ENCODE results near the gene TEX2.
A peak's percentile ranks its signal among the peaks of the same experiment; 100 is the strongest.
"Not testable (repeated sequence)": the region's sequence is repeated elsewhere in the genome, so short reads cannot be mapped to it uniquely, and the experiment has no call there.

Gene TEX2

DNA sequence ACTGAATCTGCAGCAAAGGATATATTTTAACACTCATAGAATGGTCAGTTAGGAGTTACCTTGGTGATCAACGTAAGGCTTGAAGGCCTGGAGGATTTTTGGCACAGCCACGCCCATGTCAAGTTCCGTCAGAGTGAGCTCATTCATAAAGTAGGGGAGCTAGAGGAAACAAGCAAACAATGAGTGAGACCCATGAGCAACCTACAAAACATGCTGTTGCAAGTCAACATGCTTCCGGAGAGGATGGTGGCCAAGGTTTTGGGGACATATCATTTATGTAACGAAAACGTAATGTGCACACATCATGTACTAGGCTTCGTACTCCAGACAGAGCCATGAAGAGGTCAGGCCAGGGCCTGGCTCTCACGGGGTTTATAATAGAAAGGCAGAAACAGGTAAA is 92.0 kb downstream of the TEX2 start:
- DNase-seq: no peak
- H3K9me3 Mint-ChIP-seq: no peaks in the 10 kb centered on the region

DNA sequence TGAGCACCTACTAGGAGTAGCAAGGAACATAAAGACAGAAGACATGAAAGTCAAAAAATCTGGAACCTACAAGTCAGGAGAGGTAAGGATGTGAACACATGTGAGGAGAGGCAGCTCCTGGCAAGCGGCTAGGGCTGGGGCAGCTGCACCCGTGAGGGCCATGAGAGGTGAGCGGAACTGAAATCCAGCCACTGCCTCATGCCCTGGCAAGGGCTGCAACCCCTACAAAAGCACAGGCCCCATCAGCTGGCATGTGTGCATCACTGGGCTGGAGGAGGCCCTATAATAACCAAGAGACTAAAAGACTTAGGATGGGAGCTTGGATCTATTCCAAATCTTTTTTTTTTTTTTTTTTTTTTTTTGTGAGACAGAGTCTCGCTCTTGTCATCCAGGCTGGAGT is 92.8 kb downstream of the TEX2 start:
- ATAC-seq (replicated peaks) (no peak), DNase-seq (no peak)
- Mint-ChIP-seq H3K27ac (no peak overlapping the region), H3K4me3 (no peak overlapping the region), H3K36me3 (ENCODE audit: insufficient read depth) (peaks cover 21% of the 10 kb centered on the region), H3K4me1 (ENCODE audit: low read depth in 2 of 2) (no peaks in the 10 kb centered on the region), H3K9me3 (no peaks in the 10 kb centered on the region), H3K27me3 (no peaks in the 10 kb centered on the region)

More for the DNA sequence above, 92.0 kb downstream of the TEX2 start:
- Mint-ChIP-seq H3K4me1 (ENCODE audit: low read depth in 2 of 2) (no peaks in the 10 kb centered on the region), H3K27ac (no peak overlapping the region), H3K4me3 (no peak overlapping the region), H3K36me3 (ENCODE audit: insufficient read depth) (peaks cover 21% of the 10 kb centered on the region), H3K27me3 (no peaks in the 10 kb centered on the region)
- ATAC-seq (replicated peaks): no peak

DNA sequence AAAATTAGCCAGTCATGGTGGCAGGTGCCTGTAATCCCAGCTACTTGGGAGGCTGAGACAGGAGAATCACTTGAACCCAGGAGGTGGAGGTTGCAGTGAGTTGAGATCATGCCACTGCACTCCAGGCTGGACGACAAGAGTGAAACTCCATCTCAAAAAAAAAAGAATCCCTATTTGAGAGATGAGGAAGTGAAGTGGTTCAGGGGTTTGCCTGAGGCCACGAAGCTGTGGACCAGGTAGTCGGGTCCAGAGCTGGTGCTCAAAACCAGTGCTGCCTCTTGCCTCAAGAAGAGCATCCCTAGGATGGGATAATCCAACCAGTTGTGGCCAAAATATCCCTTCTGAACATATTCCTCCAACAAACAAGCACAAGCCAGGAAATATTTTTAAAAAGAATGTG is 95.4 kb downstream of the TEX2 start:
- not testable (repeated sequence) for H3K27me3 Mint-ChIP-seq; H3K4me1 Mint-ChIP-seq (ENCODE audit: low read depth in 2 of 2); ATAC-seq (replicated peaks); H3K9me3 Mint-ChIP-seq; DNase-seq; H3K27ac Mint-ChIP-seq; H3K4me3 Mint-ChIP-seq
- H3K36me3 Mint-ChIP-seq (ENCODE audit: insufficient read depth): peaks cover 20% of the 10 kb centered on the region

DNA sequence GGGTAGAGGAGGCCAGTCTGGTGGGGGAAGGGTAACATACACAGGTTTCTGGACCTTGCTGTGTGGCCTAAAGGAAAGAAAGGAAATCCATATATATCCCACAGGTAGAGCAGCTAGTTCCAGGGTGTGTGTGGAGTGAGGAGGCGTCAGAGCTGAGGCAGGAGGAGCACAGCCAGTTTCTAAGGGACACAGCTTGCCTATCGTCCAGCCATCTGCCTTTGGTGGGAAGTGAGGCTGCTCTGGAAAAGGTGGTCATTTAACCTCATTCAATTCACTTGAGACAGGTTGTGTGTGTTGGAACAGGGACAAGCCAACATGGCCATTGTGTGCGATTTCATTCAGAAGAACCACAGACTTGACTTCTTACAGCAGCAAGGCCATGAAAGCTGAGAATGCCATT is 96.2 kb downstream of the TEX2 start:
- ATAC-seq (replicated peaks) (no peak), DNase-seq (no peak)
- H3K36me3 Mint-ChIP-seq (ENCODE audit: insufficient read depth): peaks cover 15% of the 10 kb centered on the region
- H3K4me1 Mint-ChIP-seq (ENCODE audit: low read depth in 2 of 2): no peaks in the 10 kb centered on the region
- no peak overlapping the region for H3K4me3 Mint-ChIP-seq
- no peaks in the 10 kb centered on the region for H3K27me3 Mint-ChIP-seq
- H3K27ac Mint-ChIP-seq: no peak overlapping the region
- H3K9me3 Mint-ChIP-seq: no peaks in the 10 kb centered on the region

DNA sequence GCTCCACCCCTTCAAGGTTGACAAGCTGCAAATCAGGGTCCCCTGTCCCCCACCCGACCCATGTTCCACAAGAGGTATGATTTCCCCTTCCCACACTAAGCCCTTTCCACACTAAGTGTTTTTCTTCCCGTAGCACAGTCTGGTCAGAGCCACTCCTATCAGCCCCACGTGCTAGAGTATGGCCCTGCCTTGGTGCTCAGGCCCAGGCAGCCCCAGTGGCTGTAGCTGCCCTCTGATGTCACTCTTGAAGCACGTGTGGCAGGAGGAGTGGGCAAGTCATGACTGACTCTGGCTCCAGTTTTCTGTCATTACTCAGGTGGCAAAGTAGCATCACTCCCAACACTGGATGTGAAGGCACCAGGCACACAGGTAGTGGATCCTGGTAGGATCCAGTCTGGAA is 97.7 kb downstream of the TEX2 start:
- no peak for DNase-seq
- Mint-ChIP-seq H3K27ac (no peak overlapping the region), H3K36me3 (ENCODE audit: insufficient read depth) (peaks cover 9% of the 10 kb centered on the region), H3K4me3 (no peak overlapping the region), H3K27me3 (no peaks in the 10 kb centered on the region), H3K4me1 (ENCODE audit: low read depth in 2 of 2) (no peaks in the 10 kb centered on the region), H3K9me3 (no peaks in the 10 kb centered on the region)
- no peak for ATAC-seq (replicated peaks)

DNA sequence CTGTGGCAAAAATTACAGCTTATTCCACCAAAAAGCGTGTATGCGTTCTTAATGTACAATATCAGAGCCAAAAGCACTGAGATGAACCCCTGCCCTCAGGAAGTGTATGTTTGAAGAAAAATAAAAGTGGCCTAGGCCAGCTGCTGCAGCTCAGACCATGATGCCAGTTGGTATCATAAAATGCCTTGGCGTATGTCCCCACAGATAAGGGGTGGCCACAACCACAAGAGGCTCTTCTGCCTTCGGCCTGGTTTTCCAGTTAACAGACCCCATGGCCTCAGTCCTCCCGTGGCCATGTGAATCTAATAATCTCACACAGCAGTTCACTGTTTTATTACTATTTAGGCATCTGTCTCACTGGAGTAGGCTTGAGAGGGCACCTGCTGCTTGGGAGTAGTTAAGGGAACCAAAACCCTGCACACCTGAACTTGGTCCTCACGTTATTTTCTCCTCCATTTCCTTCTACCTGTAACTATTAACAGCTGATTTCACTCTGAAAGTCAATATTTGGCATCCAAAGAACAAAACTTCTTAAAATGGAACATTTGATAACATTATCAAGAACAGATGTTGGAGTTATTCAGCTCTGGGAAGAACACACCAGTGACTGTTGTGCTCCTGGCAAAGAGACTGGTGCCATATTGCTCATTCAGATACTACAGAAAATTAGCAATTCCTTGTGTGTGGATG is 98.3 kb downstream of the TEX2 start:
- H3K36me3 Mint-ChIP-seq (ENCODE audit: insufficient read depth): peaks cover 5% of the 10 kb centered on the region
- ATAC-seq (replicated peaks) (no peak), DNase-seq (no peak)
- no peaks in the 10 kb centered on the region for H3K9me3 Mint-ChIP-seq
- H3K4me3 Mint-ChIP-seq: no peak overlapping the region
- H3K4me1 Mint-ChIP-seq (ENCODE audit: low read depth in 2 of 2): no peaks in the 10 kb centered on the region
- no peaks in the 10 kb centered on the region for H3K27me3 Mint-ChIP-seq
- no peak overlapping the region for H3K27ac Mint-ChIP-seq

DNA sequence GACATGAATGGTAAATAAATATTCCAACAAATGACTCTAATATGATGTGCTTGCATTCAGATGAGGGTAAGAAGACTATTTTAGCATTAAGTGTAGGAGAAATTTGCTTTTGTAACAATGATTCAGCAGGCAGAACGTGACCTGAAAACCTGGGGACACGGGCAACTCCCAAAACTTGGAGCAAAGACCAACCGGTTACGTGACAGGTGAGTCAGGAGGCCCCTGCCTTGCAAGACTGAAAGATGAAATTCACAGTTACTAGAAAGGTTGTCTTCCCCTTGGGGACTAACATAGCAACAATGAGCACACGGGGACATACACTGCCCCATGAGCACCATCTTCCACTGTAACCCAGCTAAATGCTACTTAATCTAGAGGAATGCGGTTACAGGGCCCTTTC is 99.6 kb downstream of the TEX2 start:
- DNase-seq (no peak), ATAC-seq (replicated peaks) (no peak)
- Mint-ChIP-seq H3K9me3 (no peaks in the 10 kb centered on the region), H3K36me3 (ENCODE audit: insufficient read depth) (no peaks in the 10 kb centered on the region), H3K27me3 (no peaks in the 10 kb centered on the region), H3K4me3 (no peak overlapping the region), H3K27ac (peak overlapping the region in 1 of 2 donors; percentile 49), H3K4me1 (ENCODE audit: low read depth in 2 of 2) (no peaks in the 10 kb centered on the region)

DNA sequence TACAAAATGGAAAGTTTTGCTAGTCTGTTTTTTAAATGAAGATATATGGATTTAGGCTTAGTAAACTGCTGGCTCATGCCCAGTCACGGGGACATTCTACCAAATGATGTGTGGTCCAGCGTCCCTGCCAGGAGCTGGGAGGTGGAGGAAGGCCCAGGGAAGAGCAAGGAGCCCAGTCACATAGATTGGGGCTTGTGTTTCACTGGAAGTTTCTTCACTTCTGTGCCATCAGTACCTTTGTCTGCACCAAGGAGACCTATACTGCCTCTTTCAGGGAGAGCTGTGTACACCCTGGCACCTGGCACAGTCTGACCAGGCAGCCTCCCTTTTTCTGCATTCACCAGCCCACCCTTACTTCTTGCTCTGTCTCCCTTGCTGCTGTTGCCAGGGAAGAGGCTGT is 100.5 kb downstream of the TEX2 start:
- Mint-ChIP-seq H3K4me3 (no peak overlapping the region), H3K36me3 (ENCODE audit: insufficient read depth) (no peaks in the 10 kb centered on the region), H3K27me3 (no peaks in the 10 kb centered on the region), H3K4me1 (ENCODE audit: low read depth in 2 of 2) (no peaks in the 10 kb centered on the region), H3K9me3 (no peaks in the 10 kb centered on the region), H3K27ac (no peak overlapping the region)
- no peak for DNase-seq
- no peak for ATAC-seq (replicated peaks)

DNA sequence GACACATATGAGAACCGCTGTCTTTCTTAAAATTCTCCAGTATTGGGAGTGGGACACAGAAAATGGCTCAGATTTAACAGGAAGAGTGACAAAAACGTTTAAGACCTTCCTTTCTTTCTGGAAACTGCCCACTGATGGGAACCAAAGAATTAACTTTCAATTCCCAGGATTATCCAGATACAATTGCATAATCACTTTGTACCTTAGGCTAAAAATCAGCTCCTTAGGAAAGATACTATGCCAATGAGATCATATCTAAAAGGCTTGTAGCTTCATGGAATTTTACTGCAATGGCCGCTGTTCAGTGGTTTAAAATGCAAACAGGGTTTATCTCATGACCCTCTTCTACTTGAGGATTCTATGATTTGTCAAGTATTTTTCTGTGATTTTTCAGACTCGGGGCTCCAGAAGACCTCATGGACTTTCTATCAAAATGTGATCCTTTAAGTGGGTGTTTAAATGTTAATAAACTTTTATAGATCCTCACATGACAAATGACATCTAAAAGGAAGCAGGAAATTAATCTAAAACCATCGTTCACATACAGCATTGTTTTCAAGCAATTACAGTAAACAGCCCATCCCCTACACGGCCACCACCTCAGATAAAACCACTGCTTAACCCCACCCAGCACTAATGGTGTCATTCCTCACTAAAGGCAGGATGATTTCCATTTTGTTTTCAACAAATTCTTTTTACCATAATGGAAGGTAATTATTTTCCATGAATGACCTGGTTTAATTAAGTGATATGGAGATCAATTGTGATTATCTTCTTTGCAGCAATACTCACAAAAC is 101.5 kb downstream of the TEX2 start:
- H3K4me3 Mint-ChIP-seq: no peak overlapping the region
- H3K27ac Mint-ChIP-seq: peak overlapping the region in 1 of 2 donors; percentile 86
- no peaks in the 10 kb centered on the region for H3K4me1 Mint-ChIP-seq (ENCODE audit: low read depth in 2 of 2)
- H3K36me3 Mint-ChIP-seq (ENCODE audit: insufficient read depth): no peaks in the 10 kb centered on the region
- ATAC-seq (replicated peaks): no peak
- DNase-seq: no peak
- H3K27me3 Mint-ChIP-seq: no peaks in the 10 kb centered on the region
- no peaks in the 10 kb centered on the region for H3K9me3 Mint-ChIP-seq

DNA sequence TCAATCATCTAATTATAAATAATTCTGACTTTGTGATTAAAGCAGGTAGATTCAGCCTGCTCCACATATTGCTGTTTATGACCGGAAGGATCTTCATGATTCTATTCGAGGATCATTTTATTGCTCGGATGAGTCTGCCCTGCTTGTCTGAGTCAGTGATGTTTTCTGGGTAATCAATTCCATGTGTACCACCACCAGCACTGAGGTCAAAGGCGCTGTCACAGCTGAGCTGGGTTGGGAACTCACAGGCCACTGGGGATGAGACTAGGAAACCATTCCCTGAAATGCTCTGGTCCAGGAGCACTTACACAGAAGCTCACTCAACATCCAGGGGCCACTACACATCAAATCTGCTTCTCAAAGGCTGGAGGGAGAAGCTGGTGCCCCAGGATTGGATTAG is 102.7 kb downstream of the TEX2 start:
- Mint-ChIP-seq H3K27ac (no peak overlapping the region), H3K4me1 (ENCODE audit: low read depth in 2 of 2) (no peaks in the 10 kb centered on the region), H3K27me3 (no peaks in the 10 kb centered on the region), H3K36me3 (ENCODE audit: insufficient read depth) (no peaks in the 10 kb centered on the region), H3K4me3 (no peak overlapping the region), H3K9me3 (no peaks in the 10 kb centered on the region)
- ATAC-seq (replicated peaks) (no peak), DNase-seq (no peak)

DNA sequence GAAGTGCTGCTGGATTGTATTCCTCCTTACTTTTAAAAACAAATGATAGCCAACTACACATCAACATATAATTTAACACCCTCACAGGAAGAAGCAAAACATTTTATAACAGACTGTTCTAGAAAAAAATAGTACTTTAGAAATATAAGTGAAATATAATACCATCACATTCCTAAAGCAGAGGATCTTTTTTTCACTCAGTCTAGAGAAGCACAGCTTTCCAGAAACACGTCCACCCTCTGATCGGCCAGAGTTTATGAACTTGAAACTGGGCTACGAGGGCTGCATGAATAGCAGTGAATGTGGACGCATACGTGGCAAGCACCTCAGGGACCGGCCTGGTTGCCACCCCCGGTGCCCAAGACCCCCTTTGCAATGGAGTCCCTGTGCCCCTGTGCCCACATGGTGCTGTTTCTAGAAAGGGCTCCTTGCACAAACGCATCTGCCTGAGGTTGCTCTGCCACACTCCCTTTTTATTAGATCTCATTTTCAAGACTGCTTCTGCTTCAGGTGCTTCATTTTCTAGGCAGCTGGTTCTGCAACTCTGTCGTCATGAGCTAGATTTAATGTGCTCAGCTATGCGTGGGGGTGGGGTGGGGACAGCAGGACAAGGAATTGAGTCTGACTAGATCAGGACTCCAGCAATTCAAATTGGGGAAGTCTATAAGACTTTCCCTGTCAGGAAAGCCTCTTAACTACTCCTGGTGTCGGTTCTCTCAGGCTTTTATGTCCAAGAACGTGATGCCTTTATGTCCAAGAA is 104.0 kb downstream of the TEX2 start:
- no peaks in the 10 kb centered on the region for H3K9me3 Mint-ChIP-seq
- H3K36me3 Mint-ChIP-seq (ENCODE audit: insufficient read depth): no peaks in the 10 kb centered on the region
- no peak overlapping the region for H3K27ac Mint-ChIP-seq
- no peaks in the 10 kb centered on the region for H3K27me3 Mint-ChIP-seq
- H3K4me3 Mint-ChIP-seq: no peak overlapping the region
- DNase-seq: no peak
- ATAC-seq (replicated peaks): no peak
- H3K4me1 Mint-ChIP-seq (ENCODE audit: low read depth in 2 of 2): no peaks in the 10 kb centered on the region

DNA sequence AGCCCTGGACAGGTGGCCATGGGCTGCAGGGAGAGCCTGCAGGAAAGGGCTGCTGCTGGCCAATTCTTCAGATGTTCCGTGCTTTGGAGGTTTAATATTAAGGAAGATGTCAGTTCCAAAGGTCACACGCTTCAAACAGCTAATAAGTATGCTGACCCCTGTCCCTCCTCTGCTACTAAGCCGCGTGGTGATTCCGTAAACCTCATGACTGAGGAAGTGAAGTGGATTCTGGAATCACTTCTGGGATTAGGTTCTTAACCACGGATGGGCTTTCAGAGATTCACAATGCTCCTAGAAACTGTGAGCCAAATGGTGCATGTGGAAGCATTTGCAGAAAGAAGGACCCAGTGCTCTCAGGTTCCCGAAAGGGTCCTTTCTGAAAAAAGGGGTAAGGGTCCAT is 104.7 kb downstream of the TEX2 start:
- H3K9me3 Mint-ChIP-seq: no peaks in the 10 kb centered on the region
- no peak for DNase-seq

DNA sequence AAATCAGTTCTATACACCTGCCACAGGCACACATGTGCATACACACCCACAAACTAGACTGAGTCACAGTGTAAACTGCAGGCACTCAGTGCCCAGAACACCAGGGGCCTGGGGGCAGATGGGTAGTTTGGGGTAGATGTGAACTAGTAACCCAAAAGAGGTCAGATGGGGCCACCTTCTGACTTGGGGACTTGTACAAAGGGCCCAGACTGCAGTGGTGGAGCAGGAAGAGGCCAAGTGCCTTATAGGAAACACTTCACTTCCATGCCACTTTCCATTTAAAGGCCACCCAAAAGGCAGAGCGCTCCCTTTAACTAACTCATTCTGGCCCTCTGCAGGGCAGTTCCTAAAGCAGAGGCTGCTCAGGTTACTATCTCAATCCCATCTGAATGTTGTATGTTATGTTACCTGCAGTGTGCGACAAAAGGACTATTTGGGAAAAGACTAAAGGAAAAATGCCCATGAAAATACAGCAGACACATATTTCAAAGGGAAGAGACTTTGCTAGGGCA is 105.3 kb downstream of the TEX2 start:
- no peak for ATAC-seq (replicated peaks)
- Mint-ChIP-seq H3K4me3 (no peak overlapping the region), H3K27me3 (no peaks in the 10 kb centered on the region), H3K4me1 (ENCODE audit: low read depth in 2 of 2) (no peaks in the 10 kb centered on the region), H3K36me3 (ENCODE audit: insufficient read depth) (no peaks in the 10 kb centered on the region), H3K9me3 (no peaks in the 10 kb centered on the region), H3K27ac (no peak overlapping the region)
- DNase-seq: no peak

More for the DNA sequence above, 104.7 kb downstream of the TEX2 start:
- Mint-ChIP-seq H3K36me3 (ENCODE audit: insufficient read depth) (no peaks in the 10 kb centered on the region), H3K4me3 (no peak overlapping the region), H3K27ac (no peak overlapping the region), H3K27me3 (no peaks in the 10 kb centered on the region), H3K4me1 (ENCODE audit: low read depth in 2 of 2) (no peaks in the 10 kb centered on the region)
- ATAC-seq (replicated peaks): no peak

All from effector memory CD8-positive, alpha-beta T cell (primary cell).